Endothelial cell (in vitro differentiated cells): Measurements from ENCODE around the gene CNKSR1. TPM values are rescaled to one million over a fixed set of nuclear protein-coding genes. Genes with fewer than 3 reads are reported as not detected.
A peak's percentile ranks its signal among the peaks of the same experiment; 100 is the strongest.

Experiments used
- DNase-seq: peaks from one replicate; pipeline ENCODE4 v3.0.0; 2021; ENCODE audit warnings: low spot score
- H3K27ac Mint-ChIP-seq: one replicate; pipeline ENCODE4 v1.8.0; 2021; ENCODE audit warnings: mixed read lengths, inconsistent platforms; ENCODE audit not compliant: unreplicated experiment
- H3K27me3 Mint-ChIP-seq: one replicate; pipeline ENCODE4 v1.8.0; 2021; ENCODE audit warnings: mild to moderate bottlenecking, moderate library complexity, mixed read lengths, inconsistent platforms; ENCODE audit not compliant: unreplicated experiment
- H3K36me3 Mint-ChIP-seq: one replicate; pipeline ENCODE4 v1.8.0; 2021; ENCODE audit warnings: mild to moderate bottlenecking, low read depth, mixed read lengths, inconsistent platforms; ENCODE audit not compliant: unreplicated experiment
- H3K4me1 Mint-ChIP-seq: one replicate; pipeline ENCODE4 v1.8.0; 2021; ENCODE audit warnings: mild to moderate bottlenecking, mixed read lengths, inconsistent platforms; ENCODE audit not compliant: unreplicated experiment
- H3K4me3 Mint-ChIP-seq: one replicate; pipeline ENCODE4 v1.8.0; 2021; ENCODE audit warnings: mild to moderate bottlenecking, mixed read lengths, inconsistent platforms; ENCODE audit not compliant: unreplicated experiment
- H3K9me3 Mint-ChIP-seq: one replicate; pipeline ENCODE4 v1.8.0; 2021; ENCODE audit warnings: mixed read lengths, inconsistent platforms; ENCODE audit not compliant: unreplicated experiment
- total RNA-seq: library from RNA; stranded (reverse); fragmentation: NEBNext Ultra II Directional; extraction: Animal tissue kit (Norgen Biotek cat#: 25700); gene quantifications from one replicate; pipeline ENCODE4 v1.2.1, GENCODE V29; 2021; ENCODE audit not compliant: unreplicated experiment
- TF ChIP-seq, protein P1 (sequence below): fragments of 200-600 bp; sonication (generic); IDR thresholded peaks from one replicate; pipeline ENCODE4 v1.5.0; 2021; ENCODE audit warnings: antibody characterized with exemption; ENCODE audit not compliant: unreplicated experiment

CNKSR1 gene
- total RNA-seq, 1 donor from 2014 or later: 10.0 TPM

DNA sequence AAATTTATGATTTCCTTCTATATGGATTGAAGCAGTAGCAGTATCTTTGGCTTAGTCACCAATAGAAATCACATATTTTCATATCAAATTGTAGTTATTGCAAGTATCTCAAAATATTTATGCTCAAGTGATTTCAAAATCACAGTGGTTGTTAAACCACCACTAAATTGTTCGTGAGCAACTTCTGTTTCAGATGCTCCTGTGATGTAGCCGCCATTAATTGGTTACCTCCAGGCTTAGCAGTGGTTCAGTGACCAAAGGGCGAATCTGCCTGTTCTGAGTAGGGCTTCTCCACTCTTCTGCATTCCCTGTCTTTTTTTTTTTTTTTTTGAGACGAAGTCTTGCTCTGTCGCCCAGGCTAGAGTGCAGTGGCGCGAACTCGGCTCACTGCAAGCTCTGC is 1.9 kb upstream of the CNKSR1 start:
- DNase-seq: no peak
- H3K27ac Mint-ChIP-seq: no peak overlapping the region
- no peaks in the 10 kb centered on the region for H3K36me3 Mint-ChIP-seq
- H3K9me3 Mint-ChIP-seq: no peaks in the 10 kb centered on the region
- TF ChIP-seq, protein P1, sequence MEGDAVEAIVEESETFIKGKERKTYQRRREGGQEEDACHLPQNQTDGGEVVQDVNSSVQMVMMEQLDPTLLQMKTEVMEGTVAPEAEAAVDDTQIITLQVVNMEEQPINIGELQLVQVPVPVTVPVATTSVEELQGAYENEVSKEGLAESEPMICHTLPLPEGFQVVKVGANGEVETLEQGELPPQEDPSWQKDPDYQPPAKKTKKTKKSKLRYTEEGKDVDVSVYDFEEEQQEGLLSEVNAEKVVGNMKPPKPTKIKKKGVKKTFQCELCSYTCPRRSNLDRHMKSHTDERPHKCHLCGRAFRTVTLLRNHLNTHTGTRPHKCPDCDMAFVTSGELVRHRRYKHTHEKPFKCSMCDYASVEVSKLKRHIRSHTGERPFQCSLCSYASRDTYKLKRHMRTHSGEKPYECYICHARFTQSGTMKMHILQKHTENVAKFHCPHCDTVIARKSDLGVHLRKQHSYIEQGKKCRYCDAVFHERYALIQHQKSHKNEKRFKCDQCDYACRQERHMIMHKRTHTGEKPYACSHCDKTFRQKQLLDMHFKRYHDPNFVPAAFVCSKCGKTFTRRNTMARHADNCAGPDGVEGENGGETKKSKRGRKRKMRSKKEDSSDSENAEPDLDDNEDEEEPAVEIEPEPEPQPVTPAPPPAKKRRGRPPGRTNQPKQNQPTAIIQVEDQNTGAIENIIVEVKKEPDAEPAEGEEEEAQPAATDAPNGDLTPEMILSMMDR: no peak
- H3K27me3 Mint-ChIP-seq: peaks cover 3% of the 10 kb centered on the region
- H3K4me1 Mint-ChIP-seq: peaks cover 15% of the 10 kb centered on the region
- H3K4me3 Mint-ChIP-seq: no peak overlapping the region

DNA sequence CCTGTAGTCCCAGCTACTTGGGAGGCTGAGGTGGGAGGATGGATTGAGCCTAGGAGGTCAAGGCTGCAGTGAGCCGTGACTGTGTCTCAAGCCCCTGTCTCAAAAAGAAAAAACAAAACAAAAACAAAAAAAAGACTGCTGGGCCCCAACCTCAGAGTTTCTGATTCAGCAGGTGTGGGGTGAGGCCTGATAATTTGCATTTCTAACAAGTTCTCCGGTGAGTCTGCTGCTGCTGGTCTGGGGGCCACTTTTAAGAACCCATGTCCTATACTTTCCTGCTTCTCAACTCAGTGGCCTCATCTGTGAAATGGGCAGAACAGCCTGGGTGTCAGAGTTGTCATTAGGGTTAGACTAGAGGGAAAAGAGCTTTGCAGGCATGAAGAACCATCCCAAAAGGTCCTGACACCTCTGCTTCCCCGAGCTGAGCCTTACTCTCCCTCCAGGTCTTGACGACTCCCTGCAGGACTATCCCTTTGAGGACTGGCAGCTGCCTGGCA is 2.8 kb downstream of the CNKSR1 start:
- H3K4me1 Mint-ChIP-seq: peaks cover 15% of the 10 kb centered on the region
- H3K36me3 Mint-ChIP-seq: peaks cover 5% of the 10 kb centered on the region
- H3K27ac Mint-ChIP-seq: no peak overlapping the region
- H3K9me3 Mint-ChIP-seq: no peaks in the 10 kb centered on the region
- no peak for DNase-seq
- H3K27me3 Mint-ChIP-seq: peaks cover 3% of the 10 kb centered on the region
- TF ChIP-seq, protein P1: no peak
- H3K4me3 Mint-ChIP-seq: no peak overlapping the region

- Mint-ChIP-seq H3K4me1 (peaks cover 15% of the 10 kb centered on the region), H3K36me3 (peaks cover 10% of the 10 kb centered on the region), H3K27ac (peak overlapping the region; percentile 48), H3K27me3 (peaks cover 3% of the 10 kb centered on the region), H3K4me3 (peak overlapping the region; percentile 42), H3K9me3 (no peaks in the 10 kb centered on the region)
- TF ChIP-seq, protein P1: no peak
- no peak for DNase-seq
Observed at GRCh38 chr1:26181586-26182382, 4.5 kb downstream of the CNKSR1 start.

DNA sequence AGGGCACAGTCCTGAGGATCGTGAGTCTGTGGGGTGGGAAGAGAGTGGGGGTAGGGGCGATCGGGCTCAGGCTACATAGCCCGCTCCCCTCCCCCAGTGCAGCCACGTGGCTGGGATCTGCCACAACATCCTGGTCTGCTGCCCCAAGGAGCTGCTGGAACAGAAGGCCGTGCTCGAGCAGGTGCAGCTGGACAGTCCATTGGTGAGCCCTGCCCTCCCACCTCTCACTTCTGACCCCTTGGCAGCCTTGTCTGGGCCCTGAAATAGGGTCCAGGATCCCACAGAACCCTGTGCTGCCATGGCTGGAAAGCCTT is 5.0 kb downstream of the CNKSR1 start:
- no peak overlapping the region for H3K27ac Mint-ChIP-seq
- DNase-seq: no peak
- H3K27me3 Mint-ChIP-seq: peaks cover 3% of the 10 kb centered on the region
- TF ChIP-seq, protein P1: no peak
- no peaks in the 10 kb centered on the region for H3K9me3 Mint-ChIP-seq
- peaks cover 13% of the 10 kb centered on the region for H3K4me1 Mint-ChIP-seq
- H3K4me3 Mint-ChIP-seq: no peak overlapping the region
- H3K36me3 Mint-ChIP-seq: peaks cover 10% of the 10 kb centered on the region

GRCh38 chr1:26184086-26184485 is 6.8 kb downstream of the CNKSR1 start:
- Mint-ChIP-seq H3K27me3 (no peaks in the 10 kb centered on the region), H3K27ac (no peak overlapping the region), H3K9me3 (no peaks in the 10 kb centered on the region), H3K4me3 (no peak overlapping the region), H3K4me1 (peaks cover 3% of the 10 kb centered on the region), H3K36me3 (peaks cover 10% of the 10 kb centered on the region)
- no peak for DNase-seq
- TF ChIP-seq, protein P1: no peak
